ENCODE measurements around the gene HDLBP.

The HDLBP gene

GRCh38 chr2:241211276-241211675, 104.2 kb downstream of the HDLBP start:
- no peak for TF ChIP-seq CTCF (IDR thresholded peaks at IDR 0.05)

- TF ChIP-seq CTCF (IDR thresholded peaks at IDR 0.05): no peak
Observed at GRCh38 chr2:241209271-241209670, 106.2 kb downstream of the HDLBP start.

GRCh38 chr2:241208058-241208457, 107.4 kb downstream of the HDLBP start:
- no peak for TF ChIP-seq CTCF (IDR thresholded peaks at IDR 0.05)

- no peak for TF ChIP-seq CTCF (IDR thresholded peaks at IDR 0.05)
Observed at GRCh38 chr2:241207641-241208040, 107.8 kb downstream of the HDLBP start.

GRCh38 chr2:241207151-241207550, 108.3 kb downstream of the HDLBP start:
- no peak for TF ChIP-seq CTCF (IDR thresholded peaks at IDR 0.05)

GRCh38 chr2:241205086-241205485, 110.4 kb downstream of the HDLBP start:
- TF ChIP-seq CTCF (IDR thresholded peaks at IDR 0.05): no peak

GRCh38 chr2:241204490-241204889, 111.0 kb downstream of the HDLBP start:
- TF ChIP-seq CTCF (IDR thresholded peaks at IDR 0.05): no peak

- no peak for TF ChIP-seq CTCF (IDR thresholded peaks at IDR 0.05)
Observed at GRCh38 chr2:241204010-241204384, 111.5 kb downstream of the HDLBP start.

Data from LNCAP (cell line).